NCI-H187 (cell line): ENCODE data around the gene TAP1.

ENCODE experiments used
- DNase-seq, 2 experiments: peaks; one replicate each; lab custom pipeline; 2025; lab: John Stamatoyannopoulos, UW

TAP1 gene

DNA sequence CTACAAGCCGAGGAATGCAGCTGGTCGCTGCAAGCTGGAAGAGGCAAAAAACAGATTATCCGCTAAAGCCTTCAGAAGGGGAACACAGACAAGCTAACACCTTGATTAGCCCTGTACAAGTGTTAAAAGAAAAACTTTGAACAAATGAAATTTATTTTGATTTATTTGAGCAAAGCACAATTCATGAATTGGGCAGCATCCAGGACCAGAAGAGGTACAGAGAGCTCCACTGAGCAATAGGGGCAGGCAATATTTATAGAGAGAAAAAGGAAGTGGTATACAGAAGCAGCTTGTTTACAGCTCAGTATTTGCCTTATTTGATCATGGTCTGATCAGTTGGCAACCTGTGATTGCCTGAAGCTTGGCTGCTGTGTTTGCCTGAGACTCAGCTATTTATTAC is 54.3 kb downstream of the TAP1 start:
- no peak for DNase-seq

DNA sequence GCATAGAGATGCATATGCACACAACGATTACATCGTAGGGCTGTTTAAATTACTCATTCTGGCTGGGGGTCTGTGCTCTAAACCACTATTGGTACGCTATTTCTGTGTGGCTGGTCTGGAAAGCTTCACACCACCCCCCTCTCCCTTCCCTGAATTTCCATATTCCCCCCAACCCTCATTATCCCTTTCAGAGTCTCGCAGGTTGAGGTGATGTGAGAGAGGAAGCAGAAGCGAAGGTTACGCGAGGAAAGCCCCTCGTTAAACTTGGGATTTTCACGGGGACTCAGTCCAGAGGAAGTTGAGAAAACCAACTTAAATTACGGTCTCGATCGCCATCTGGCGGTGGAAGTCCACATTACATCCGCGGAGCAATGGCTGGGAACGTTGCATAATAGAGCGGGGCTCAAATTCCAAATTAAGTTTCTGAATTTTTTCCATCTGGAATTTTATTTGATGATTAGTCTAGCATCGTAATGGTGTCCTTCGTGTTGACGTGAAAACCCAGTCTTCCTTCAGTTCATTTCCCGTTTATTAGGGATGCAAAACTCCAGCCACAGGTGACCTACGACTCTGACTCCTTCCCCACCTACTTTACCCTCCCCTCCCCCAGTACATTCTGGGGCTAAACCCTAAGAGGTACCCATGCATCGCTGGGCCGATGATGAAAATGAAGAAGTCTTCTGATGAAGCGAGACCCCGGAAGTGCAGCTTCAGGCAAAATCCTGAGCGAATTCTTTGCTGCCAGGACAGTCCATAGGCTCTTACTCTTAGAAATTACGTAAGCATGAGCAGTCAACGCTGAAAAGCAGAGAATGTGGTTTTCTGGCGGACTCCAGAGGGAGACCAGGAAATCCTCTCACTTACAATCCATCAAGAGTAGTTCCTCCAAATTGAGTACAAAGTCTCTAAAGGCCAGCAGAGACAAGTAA is 56.4 kb downstream of the TAP1 start:
- DNase-seq, result peak in 1 of 2 experiments; percentile 19
